ENCODE measurements around the gene CORT.
"Not testable (repeated sequence)": the region's sequence is repeated elsewhere in the genome, so short reads cannot be mapped to it uniquely, and the experiment has no call there.

The CORT gene

GRCh38 chr1:10425826-10426534 is 23.9 kb upstream of the CORT start:
- not testable (repeated sequence) for H3K27ac ChIP-seq (ENCODE audit: low read length); H3K9ac ChIP-seq (ENCODE audit: low read length); H3K4me1 ChIP-seq (ENCODE audit: control insufficient read depth, low read depth, low read length); H3K27me3 ChIP-seq (ENCODE audit: control insufficient read depth, insufficient read depth, low read length); H3K36me3 ChIP-seq (ENCODE audit: control insufficient read depth, low read depth, low read length); H3K9me3 ChIP-seq (ENCODE audit: control insufficient read depth, low read depth, low read length); H3K4me3 ChIP-seq (ENCODE audit: low read length)

- H3K4me3 ChIP-seq (ENCODE audit: low read length); H3K27me3 ChIP-seq (ENCODE audit: control insufficient read depth, insufficient read depth, low read length); H3K36me3 ChIP-seq (ENCODE audit: control insufficient read depth, low read depth, low read length); H3K4me1 ChIP-seq (ENCODE audit: control insufficient read depth, low read depth, low read length); H3K9me3 ChIP-seq (ENCODE audit: control insufficient read depth, low read depth, low read length); H3K27ac ChIP-seq (ENCODE audit: low read length); H3K9ac ChIP-seq (ENCODE audit: low read length): not testable (repeated sequence)
Observed at GRCh38 chr1:10426535-10426848, 23.3 kb upstream of the CORT start.

GRCh38 chr1:10428984-10429383 is 20.8 kb upstream of the CORT start:
- H3K4me3 ChIP-seq (ENCODE audit: low read length) = no peak overlapping the region
- H3K9ac ChIP-seq (ENCODE audit: low read length) = no peak overlapping the region
- H3K36me3 ChIP-seq (ENCODE audit: control insufficient read depth, low read depth, low read length) = no peaks in the 10 kb centered on the region
- H3K27me3 ChIP-seq (ENCODE audit: control insufficient read depth, insufficient read depth, low read length) = no peaks in the 10 kb centered on the region
- no peak overlapping the region for H3K27ac ChIP-seq (ENCODE audit: low read length)
- no peaks in the 10 kb centered on the region for H3K4me1 ChIP-seq (ENCODE audit: control insufficient read depth, low read depth, low read length)
- no peaks in the 10 kb centered on the region for H3K9me3 ChIP-seq (ENCODE audit: control insufficient read depth, low read depth, low read length)

GRCh38 chr1:10429868-10430215 is 20.0 kb upstream of the CORT start:
- Histone ChIP-seq H3K36me3 (ENCODE audit: control insufficient read depth, low read depth, low read length) (no peaks in the 10 kb centered on the region), H3K9ac (ENCODE audit: low read length) (peak overlapping the region; percentile 80), H3K27me3 (ENCODE audit: control insufficient read depth, insufficient read depth, low read length) (no peaks in the 10 kb centered on the region), H3K4me3 (ENCODE audit: low read length) (peak overlapping the region; percentile 86), H3K9me3 (ENCODE audit: control insufficient read depth, low read depth, low read length) (no peaks in the 10 kb centered on the region), H3K4me1 (ENCODE audit: control insufficient read depth, low read depth, low read length) (no peaks in the 10 kb centered on the region), H3K27ac (ENCODE audit: low read length) (no peak overlapping the region)

DNA sequence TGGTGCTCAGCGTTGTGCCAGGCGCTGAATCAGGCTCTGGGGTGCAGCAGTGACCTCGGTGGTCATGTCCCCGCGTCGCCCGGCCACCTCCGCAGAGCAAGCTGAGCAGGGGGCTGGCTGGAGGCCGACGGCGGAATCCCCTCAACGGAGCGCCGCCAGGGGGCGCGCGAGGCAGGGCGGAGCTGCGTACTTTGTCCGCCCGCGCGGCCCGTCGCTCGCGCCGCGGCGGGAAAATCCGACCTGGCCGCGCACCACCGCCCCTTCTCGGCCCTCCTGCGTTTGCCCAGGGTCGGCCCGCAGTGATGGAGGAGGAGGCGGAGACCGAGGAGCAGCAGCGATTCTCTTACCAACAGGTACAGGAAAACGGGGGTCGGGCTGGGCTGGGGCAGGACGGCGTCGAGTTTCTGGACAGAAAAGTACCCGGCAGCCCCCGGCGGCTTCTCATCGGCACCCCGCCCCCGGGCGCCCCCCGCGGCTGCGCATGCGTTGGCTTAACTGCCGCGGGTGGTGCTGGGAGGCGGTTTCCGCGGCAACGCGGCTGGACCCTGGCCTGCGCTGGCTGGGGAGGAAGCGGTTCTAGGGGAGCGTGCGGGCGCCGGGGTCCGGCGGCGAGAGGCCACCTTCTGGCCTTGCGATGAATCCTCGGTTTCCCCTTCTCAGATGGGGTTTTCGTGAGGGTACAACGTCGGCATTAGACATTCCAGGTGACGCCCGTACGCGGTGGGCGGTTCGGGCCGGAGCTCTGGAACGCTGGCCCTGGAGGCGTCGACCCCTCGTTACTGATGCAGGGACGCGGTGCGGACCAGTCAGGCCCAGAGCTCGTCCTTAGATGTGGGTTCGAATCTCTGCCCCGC is 19.4 kb upstream of the CORT start, which contains the start of gene CENPS:
CENPS (plus strand) TSS at position 218 of the 854 bp plus-strand sequence; CDS start at position 303, 85 bp downstream.
- peak within 1 kb of the TSS; percentile 80 for H3K9ac ChIP-seq (ENCODE audit: low read length)
- H3K4me3 ChIP-seq (ENCODE audit: low read length) = peak within 1 kb of the TSS; percentile 86
- H3K9me3 ChIP-seq (ENCODE audit: control insufficient read depth, low read depth, low read length) = no peaks in the 10 kb centered on the region
- no peaks in the 10 kb centered on the region for H3K36me3 ChIP-seq (ENCODE audit: control insufficient read depth, low read depth, low read length)
- H3K4me1 ChIP-seq (ENCODE audit: control insufficient read depth, low read depth, low read length) = no peaks in the 10 kb centered on the region
- no peaks in the 10 kb centered on the region for H3K27me3 ChIP-seq (ENCODE audit: control insufficient read depth, insufficient read depth, low read length)
- H3K27ac ChIP-seq (ENCODE audit: low read length) = no peak within 1 kb of the TSS

DNA sequence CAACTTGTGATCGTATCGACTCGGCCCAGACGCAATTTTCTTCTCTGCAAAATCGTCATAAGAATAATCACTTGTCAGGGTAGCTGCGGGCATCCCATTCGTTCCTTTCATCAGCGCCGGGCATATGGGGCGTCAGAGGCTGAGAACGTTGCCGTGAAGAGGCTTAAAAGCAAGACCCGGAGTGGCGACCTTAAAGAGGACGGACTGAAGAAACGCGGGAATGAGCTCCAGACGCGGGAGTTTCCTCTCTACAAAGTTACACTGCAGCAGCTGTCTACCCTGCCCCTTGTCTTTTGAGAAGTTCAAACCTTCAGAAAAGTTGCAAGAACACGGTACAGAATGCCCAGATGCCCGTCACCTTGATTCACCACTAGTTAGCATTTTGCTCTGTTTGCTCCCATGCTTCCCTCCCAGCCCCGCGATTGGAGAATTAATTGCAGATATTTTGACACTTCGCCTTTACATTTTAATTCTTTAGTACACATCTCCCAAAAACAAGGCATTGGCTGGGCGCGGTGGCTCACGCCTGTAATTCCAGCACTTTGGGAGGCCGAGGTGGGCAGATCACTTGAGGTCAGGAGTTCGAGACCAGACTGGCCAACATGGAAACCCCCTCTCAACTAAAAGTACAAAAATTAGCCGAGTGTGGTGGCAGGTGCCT is 18.6 kb upstream of the CORT start:
- Histone ChIP-seq H3K27ac (ENCODE audit: low read length) (no peak overlapping the region), H3K27me3 (ENCODE audit: control insufficient read depth, insufficient read depth, low read length) (no peaks in the 10 kb centered on the region), H3K4me3 (ENCODE audit: low read length) (peak overlapping the region; percentile 86), H3K9ac (ENCODE audit: low read length) (peak overlapping the region; percentile 80), H3K36me3 (ENCODE audit: control insufficient read depth, low read depth, low read length) (no peaks in the 10 kb centered on the region), H3K4me1 (ENCODE audit: control insufficient read depth, low read depth, low read length) (no peaks in the 10 kb centered on the region), H3K9me3 (ENCODE audit: control insufficient read depth, low read depth, low read length) (no peaks in the 10 kb centered on the region)

DNA sequence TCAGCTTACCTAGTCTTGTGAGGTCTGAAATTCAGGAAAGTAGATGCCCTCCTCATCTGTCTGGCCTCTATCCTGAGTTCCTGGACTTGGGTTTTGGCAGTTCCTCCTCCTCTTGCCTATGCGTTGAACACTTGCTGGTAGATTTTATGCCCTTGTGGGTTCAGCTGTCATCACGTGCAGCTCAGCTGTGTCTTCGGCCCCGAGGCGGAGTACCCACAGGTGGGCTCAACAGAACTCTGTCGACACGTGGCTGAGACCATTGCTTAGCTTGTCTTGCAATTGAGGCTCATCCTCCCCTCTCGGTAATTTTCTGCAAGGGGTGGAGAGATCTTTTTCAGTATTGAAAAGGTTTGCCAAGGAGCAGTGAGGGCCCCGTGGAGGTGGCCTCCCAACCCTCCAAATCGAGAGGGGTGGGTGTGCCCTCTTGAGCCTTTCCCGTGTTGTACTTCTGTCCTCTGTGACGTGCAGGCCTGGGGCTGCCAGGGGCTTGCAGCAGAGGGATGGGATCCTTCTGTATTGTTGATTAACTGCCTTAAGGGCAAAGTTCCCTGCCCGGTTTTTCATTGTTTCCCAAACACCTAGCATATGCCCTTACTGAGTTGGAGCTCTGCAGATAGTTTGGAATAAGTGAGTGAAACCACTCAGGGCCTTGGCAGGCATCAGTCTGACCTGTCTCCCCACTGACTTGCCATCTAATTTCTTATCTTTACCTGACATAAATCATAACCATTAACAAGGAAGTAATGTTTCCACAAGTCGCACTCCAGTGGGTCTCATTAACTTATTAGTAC is 16.7 kb upstream of the CORT start:
- no peaks in the 10 kb centered on the region for H3K27me3 ChIP-seq (ENCODE audit: control insufficient read depth, insufficient read depth, low read length)
- H3K9ac ChIP-seq (ENCODE audit: low read length) = no peak overlapping the region
- H3K36me3 ChIP-seq (ENCODE audit: control insufficient read depth, low read depth, low read length) = no peaks in the 10 kb centered on the region

GRCh38 chr1:10433790-10434189 is 16.0 kb upstream of the CORT start:
- Histone ChIP-seq H3K9ac (ENCODE audit: low read length) (no peak overlapping the region), H3K27me3 (ENCODE audit: control insufficient read depth, insufficient read depth, low read length) (no peaks in the 10 kb centered on the region), H3K9me3 (ENCODE audit: control insufficient read depth, low read depth, low read length) (no peaks in the 10 kb centered on the region), H3K4me1 (ENCODE audit: control insufficient read depth, low read depth, low read length) (no peaks in the 10 kb centered on the region), H3K27ac (ENCODE audit: low read length) (no peak overlapping the region), H3K36me3 (ENCODE audit: control insufficient read depth, low read depth, low read length) (no peaks in the 10 kb centered on the region), H3K4me3 (ENCODE audit: low read length) (no peak overlapping the region)

More for the DNA sequence above, 16.7 kb upstream of the CORT start:
- H3K4me3 ChIP-seq (ENCODE audit: low read length) = no peak overlapping the region
- no peak overlapping the region for H3K27ac ChIP-seq (ENCODE audit: low read length)
- H3K9me3 ChIP-seq (ENCODE audit: control insufficient read depth, low read depth, low read length) = no peaks in the 10 kb centered on the region
- H3K4me1 ChIP-seq (ENCODE audit: control insufficient read depth, low read depth, low read length) = no peaks in the 10 kb centered on the region

DNA sequence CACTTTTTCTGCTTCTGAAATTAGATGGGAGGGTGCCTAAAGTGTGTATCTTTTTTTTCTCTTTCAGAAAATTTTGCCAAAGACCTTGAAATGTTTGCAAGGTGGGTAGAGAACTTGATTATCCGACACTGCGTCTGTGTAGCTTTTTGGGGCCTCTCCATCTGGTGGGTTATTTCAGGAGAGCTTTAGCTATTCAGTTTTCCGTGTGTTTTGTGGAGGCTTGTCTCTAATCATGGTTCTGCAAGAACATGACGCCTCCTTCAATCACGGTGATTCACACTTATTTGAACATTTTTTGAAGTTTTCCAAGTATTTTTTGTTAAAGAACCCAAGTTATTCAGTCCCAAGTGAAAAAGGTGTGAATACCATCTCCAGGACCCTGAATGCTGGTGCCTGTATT is 15.2 kb upstream of the CORT start:
- H3K9me3 ChIP-seq (ENCODE audit: control insufficient read depth, low read depth, low read length) = no peaks in the 10 kb centered on the region
- H3K4me3 ChIP-seq (ENCODE audit: low read length) = no peak overlapping the region
- no peaks in the 10 kb centered on the region for H3K27me3 ChIP-seq (ENCODE audit: control insufficient read depth, insufficient read depth, low read length)
- no peak overlapping the region for H3K9ac ChIP-seq (ENCODE audit: low read length)
- H3K27ac ChIP-seq (ENCODE audit: low read length) = no peak overlapping the region
- H3K4me1 ChIP-seq (ENCODE audit: control insufficient read depth, low read depth, low read length) = no peaks in the 10 kb centered on the region
- H3K36me3 ChIP-seq (ENCODE audit: control insufficient read depth, low read depth, low read length) = no peaks in the 10 kb centered on the region

GRCh38 chr1:10437052-10437451 is 12.8 kb upstream of the CORT start:
- Histone ChIP-seq H3K9me3 (ENCODE audit: control insufficient read depth, low read depth, low read length) (no peaks in the 10 kb centered on the region), H3K27ac (ENCODE audit: low read length) (no peak overlapping the region), H3K4me1 (ENCODE audit: control insufficient read depth, low read depth, low read length) (no peaks in the 10 kb centered on the region), H3K4me3 (ENCODE audit: low read length) (no peak overlapping the region), H3K9ac (ENCODE audit: low read length) (no peak overlapping the region), H3K27me3 (ENCODE audit: control insufficient read depth, insufficient read depth, low read length) (no peaks in the 10 kb centered on the region), H3K36me3 (ENCODE audit: control insufficient read depth, low read depth, low read length) (no peaks in the 10 kb centered on the region)

DNA sequence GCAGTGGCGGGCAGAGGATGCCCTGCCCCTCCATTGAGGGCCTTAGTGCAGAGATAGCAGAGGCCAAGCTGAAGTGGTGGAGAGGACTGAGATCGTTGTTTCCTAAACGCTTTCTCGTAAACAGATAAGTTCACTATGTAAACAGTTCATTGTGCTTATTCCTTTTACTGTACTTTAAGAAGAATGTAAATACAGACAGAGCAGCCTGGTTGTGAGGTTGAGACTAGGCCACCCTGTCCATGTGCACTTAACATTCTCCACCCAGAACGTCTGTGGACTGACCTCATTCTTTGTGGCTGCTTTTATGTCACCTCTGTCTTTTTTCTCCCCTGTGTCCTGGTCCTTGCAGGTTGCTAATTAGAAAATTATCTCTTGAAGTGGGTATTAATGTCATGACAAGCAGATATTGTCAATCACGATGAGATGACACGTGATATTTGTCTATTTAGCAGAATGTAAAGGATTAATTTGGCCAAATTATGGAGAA is 11.1 kb upstream of the CORT start:
- Histone ChIP-seq H3K9ac (ENCODE audit: low read length) (no peak overlapping the region), H3K27me3 (ENCODE audit: control insufficient read depth, insufficient read depth, low read length) (no peaks in the 10 kb centered on the region), H3K9me3 (ENCODE audit: control insufficient read depth, low read depth, low read length) (no peaks in the 10 kb centered on the region), H3K36me3 (ENCODE audit: control insufficient read depth, low read depth, low read length) (no peaks in the 10 kb centered on the region), H3K4me3 (ENCODE audit: low read length) (no peak overlapping the region), H3K4me1 (ENCODE audit: control insufficient read depth, low read depth, low read length) (no peaks in the 10 kb centered on the region), H3K27ac (ENCODE audit: low read length) (no peak overlapping the region)

Data from iPS-18a (cell line).